ENCODE data around the gene GAMT.

DNA sequence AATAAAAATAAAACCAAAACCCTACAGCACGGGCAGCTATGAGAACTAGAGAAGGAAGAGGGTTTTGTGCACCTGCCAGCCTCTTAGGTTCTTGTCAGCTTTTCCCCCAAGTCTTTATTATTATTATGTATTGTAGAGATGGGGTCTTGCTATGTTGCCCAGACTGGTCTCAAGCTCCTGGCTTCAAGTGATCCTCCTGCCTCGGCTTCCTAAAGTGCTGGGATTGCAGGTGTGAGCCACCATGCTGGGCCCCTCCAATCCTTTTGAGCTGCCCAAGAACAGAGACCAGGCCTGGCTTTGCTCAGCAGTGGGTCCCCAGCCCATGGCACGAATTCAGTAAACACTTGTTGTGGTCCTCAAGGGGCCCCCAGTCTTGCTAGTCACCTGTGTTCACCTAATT lies 19.1 kb downstream of the GAMT start:
- TF ChIP-seq, protein P1, sequence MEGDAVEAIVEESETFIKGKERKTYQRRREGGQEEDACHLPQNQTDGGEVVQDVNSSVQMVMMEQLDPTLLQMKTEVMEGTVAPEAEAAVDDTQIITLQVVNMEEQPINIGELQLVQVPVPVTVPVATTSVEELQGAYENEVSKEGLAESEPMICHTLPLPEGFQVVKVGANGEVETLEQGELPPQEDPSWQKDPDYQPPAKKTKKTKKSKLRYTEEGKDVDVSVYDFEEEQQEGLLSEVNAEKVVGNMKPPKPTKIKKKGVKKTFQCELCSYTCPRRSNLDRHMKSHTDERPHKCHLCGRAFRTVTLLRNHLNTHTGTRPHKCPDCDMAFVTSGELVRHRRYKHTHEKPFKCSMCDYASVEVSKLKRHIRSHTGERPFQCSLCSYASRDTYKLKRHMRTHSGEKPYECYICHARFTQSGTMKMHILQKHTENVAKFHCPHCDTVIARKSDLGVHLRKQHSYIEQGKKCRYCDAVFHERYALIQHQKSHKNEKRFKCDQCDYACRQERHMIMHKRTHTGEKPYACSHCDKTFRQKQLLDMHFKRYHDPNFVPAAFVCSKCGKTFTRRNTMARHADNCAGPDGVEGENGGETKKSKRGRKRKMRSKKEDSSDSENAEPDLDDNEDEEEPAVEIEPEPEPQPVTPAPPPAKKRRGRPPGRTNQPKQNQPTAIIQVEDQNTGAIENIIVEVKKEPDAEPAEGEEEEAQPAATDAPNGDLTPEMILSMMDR (IDR thresholded peaks at IDR 0.05): no peak
- no peak for TF ChIP-seq ZNF423 (CRISPR knock-in tag; IDR thresholded peaks at IDR 0.05)
- TF ChIP-seq NR2C2 (CRISPR knock-in tag; IDR thresholded peaks at IDR 0.05): no peak
- TF ChIP-seq NFE2L1 (CRISPR knock-in tag; IDR thresholded peaks at IDR 0.05): no peak
- no peak for TF ChIP-seq CREB1 (CRISPR knock-in tag; IDR thresholded peaks at IDR 0.05)
- TF ChIP-seq, protein P2, sequence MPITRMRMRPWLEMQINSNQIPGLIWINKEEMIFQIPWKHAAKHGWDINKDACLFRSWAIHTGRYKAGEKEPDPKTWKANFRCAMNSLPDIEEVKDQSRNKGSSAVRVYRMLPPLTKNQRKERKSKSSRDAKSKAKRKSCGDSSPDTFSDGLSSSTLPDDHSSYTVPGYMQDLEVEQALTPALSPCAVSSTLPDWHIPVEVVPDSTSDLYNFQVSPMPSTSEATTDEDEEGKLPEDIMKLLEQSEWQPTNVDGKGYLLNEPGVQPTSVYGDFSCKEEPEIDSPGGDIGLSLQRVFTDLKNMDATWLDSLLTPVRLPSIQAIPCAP (CRISPR knock-in tag; IDR thresholded peaks at IDR 0.05): no peak
- TF ChIP-seq OVOL2 (CRISPR knock-in tag; IDR thresholded peaks at IDR 0.05; ENCODE audit: borderline replicate concordance): no peak
- TF ChIP-seq ESRRA (CRISPR knock-in tag; IDR thresholded peaks at IDR 0.05; ENCODE audit: borderline replicate concordance): no peak
- TF ChIP-seq, protein P3, sequence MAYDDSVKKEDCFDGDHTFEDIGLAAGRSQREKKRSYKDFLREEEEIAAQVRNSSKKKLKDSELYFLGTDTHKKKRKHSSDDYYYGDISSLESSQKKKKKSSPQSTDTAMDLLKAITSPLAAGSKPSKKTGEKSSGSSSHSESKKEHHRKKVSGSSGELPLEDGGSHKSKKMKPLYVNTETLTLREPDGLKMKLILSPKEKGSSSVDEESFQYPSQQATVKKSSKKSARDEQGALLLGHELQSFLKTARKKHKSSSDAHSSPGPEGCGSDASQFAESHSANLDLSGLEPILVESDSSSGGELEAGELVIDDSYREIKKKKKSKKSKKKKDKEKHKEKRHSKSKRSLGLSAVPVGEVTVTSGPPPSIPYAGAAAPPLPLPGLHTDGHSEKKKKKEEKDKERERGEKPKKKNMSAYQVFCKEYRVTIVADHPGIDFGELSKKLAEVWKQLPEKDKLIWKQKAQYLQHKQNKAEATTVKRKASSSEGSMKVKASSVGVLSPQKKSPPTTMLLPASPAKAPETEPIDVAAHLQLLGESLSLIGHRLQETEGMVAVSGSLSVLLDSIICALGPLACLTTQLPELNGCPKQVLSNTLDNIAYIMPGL (CRISPR knock-in tag; IDR thresholded peaks at IDR 0.05): no peak
